C1 segment of cervical spinal cord (tissue), 14 donors: ENCODE data around the gene CTSD.

Experiments
- DNase-seq, 14 donors: peaks; one replicate each; lab custom pipeline; 2025; lab: John Stamatoyannopoulos, UW

The CTSD gene

DNA sequence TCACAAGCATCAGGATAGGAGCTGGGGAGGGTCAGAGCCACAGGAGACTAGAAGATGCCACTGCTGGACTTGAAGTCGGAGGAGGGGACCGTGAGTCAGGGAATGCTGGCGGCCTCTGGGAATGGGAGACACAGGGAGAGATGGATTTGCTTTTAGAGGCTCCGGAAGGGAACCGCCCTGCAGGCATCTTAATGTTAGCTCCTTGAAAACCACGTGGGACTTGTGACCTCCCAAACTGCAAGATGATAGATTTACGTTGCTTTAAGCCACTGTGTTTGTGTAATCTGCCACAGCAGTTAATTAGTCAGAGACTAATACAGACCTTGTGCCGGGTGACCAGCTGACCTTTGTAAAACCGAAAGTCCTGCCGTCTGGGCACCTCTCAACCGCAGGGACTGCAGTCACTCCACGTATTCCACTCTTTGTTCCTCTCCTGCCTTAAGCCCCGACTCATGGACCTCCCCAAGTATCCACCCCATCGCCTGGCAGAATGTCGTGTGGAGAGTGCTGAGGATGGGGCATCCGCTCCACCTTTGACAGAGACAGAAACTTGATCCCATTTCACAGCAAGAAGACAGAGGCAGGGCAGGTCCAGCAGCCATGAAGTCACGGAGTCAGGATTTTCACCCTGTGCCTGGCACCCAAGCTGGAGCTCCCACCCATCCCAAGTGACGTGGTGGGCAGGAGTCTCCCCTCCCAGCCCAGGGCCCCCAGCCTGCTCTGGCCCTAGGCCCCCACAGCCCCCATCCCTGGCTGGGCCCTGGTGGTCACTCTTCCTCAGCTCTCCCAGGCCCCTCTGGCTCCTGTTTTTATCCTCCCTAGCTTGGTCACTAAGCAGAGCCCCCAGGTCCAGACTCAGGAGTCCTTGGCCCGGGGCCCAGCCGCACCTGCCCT, 19.4 kb upstream of the CTSD start:
- DNase-seq: no peak

DNA sequence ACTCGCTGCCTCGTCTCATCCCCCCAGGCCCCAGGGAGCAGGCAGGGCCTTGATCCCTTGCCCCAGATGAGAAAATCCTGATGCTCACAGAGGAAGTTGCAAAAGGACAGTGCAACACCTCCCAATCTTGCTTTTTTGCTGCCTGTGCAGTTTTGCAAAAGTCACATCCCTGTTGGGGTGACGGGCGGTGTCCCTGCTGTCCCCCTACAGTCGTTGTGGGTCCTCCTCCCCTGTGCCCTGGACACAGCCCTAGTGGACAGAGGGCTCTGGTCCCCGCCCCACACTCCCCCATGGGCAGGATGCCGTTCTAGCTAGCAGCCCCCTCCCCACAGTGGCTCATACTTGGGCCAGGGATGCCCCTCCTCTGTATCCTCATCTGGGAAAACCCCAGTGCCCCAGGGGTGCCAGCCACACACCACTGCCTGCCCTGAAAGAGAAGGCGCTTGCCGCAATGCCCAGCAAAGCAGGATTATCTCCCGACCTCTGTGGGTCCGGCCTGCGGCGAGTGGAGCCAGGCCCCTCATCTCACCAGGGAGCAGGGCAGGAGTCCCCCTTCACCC, 18.4 kb upstream of the CTSD start:
- DNase-seq: no peak

DNA sequence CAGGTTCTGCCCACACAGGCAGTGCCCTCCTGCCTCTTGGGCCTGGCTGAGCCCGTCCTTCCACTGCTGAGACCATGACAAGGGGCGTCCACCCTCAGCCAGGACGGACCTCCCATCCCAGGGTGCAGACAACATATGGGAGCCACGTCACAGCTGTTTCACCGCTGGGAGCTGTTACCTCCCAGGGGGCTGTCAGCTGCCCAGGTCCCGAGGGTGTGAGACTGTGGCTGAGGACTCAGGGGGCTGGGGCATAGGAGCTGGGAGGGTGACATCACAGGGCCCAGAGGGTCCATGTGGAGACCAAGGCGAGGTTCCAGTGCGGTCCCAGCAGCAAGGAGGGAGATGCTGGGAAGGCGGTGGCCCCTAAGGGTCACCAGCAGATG, 17.9 kb upstream of the CTSD start:
- DNase-seq: no peak

DNA sequence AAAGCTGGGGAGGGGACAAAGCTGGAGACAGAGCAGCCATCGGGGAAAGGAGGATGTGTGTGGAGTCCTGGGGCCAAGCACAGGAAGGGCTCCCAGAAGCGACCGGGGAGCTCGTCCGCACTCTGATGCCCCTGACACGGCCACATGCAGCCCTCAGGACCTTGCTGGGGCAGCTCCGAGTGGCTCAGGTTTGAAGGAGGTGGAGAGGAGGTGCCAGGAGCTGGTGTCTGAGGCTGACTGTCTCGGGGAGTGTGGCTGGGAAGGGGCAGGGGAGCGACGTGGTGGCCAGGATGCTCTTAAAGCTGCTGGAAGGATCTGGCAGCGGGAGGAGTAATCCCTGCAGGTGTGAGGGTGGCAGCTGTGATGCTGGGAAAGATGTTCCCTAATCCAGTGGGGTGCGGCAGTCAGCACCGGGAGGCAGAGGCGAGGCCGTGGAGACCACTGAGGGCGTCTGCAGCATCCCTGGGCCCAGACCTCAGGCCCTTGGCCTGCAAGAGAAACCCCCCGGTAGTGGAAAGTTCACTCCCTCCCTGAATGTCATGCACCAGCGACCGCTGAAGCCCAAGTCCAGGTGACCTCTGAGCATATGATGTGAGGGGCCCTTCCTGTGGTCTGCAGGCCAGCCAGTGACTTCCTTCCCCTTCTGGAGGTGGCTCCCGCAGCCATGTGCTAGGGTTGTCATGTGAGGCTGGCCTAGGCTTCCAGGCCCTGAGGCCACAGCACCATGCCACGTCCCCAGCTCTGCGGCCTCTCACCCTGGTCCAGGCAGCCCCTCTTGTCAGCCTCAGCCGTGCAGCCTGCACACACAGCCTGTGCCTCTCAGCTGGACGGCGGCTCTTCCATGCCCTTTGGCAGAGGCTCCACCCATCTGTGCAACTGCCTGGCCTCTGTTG, 17.2 kb upstream of the CTSD start:
- peak in 3 of 14 donors; percentile 34 to 37 (median 37) for DNase-seq

DNA sequence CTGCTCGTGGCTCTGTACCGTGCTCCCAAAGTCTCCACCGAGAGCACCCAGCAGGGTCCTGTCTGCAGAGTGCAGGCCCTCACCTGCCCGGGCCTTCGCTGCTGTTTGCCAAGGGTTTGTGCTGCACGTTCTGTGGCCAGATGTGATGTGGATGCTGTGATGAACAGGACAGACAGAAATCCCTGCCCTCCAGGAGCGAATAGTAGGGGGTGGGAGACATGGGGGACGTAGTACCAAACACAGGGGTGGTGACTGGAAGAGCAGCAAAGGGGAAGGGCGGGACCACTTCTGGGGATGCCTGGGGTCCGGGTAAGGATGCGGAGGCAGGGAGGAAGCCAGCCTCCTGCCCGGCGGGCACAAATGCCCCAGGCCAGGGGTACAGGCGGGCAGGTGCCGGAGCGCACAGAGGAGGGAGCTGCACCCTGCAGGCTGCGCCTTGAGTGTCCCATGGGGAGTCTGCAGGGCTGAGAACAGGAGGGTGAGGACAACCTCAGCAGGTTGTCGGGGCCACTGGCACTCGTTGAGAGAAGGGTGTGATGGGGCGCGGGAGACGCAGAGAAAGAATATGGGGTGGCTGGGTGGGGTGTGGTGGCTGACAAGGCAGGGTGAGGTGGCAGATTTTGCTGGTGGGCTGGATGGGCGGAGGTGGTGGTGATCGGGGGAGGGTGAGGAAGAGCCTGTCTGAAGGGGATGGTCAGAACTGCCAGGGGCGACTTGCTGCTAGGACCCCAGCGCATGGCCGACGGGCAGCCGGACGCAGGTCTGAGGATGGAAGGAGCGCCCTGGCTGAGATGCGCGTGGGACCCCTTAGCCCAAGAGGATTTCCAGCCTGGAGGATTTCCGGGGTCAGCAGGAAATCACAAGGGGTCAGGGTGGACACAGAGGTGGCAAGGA, 16.3 kb upstream of the CTSD start:
- no peak for DNase-seq

DNA sequence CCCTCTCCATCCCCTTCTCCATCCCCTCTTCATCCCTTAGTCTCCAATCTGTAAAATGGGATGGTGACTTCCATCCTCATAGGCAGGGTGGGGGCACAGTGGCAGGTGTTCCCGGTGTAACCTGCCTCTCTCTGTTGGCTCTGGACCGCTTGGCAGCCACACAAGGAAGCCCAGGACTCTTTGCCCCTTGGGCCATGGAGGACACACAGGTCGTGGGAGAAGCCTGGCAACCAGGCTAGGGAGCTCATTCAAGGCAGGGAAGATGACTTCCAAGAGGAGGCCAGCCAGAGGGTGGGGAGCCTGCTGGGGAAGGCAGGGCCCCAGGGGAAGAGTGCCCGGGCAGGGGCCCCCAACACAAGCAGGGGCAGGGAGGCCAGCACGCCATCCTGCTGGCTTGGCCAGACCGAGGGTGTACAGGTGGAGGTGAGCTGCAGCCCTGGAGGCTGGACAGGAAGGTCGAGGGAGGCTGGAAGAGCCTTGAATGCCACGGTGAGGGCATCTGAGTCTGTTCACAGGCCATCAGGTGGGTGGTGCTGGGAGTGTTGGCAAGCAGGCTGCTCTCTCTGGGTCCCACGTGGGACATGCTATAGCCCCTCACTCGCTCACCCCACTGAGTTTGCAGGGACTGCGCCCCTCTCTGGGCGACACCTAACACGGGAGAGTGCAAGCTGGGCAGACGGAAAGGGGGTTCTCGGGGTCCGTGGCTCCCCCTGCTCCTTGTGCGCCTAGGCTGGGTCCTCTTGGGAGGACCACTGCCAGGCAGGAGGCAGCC, 15.5 kb upstream of the CTSD start:
- DNase-seq: no peak

DNA sequence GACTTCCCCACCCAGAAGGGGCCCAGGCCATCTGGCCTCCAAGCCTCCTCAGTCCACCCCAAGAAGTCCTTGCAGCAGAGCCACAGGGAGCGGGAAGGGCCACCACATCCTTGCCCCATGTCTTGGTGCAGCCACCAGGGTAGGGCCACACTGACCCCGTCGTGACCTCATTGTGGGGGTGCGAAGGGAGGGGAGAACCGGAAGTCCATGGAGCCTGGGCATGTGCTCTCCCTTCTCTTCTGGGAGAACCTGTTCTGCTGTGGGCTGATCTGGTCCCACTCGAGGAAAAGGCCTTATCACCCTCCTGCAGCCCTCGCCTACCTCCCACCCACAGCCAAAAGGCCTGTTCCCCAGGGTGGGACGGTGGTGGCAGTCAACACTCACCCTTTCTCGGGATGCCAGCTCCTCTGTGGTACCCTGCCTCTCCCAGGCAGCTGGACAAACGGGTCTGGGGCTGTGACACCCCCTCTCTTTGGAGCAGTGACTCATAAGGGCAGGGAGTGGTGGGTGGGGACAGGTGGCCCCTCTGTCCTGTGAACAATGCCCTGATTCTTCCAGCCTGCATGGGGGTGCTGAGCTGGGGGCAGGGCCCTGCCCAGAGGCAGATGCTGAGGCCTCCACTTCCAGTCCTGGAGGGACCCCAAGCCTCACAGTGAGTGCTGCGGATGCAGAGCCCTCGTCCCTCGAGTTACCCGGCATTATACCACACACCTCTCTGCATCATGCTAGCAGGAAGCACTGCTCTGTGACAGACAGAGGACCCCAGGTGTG, 14.6 kb upstream of the CTSD start:
- DNase-seq: no peak

DNA sequence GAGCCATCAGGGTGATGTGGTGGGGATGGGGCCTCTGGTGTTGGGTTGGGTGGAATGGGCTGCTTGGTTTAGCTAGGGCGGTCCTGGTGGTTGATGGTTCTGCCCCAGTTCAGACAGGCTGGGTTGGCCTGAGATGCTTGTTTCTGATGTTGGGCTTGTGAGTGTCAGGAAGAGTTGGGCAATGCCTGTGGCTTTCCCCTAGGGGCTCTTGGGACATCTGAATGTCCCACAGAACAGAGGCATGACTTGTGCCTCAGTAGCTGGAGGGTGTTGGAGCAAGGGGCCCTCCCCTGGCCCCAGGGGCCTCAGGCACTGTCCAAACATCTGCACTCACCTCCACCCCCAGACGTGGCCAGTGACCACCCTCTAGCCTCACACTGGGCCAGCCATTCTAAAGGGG, 14.0 kb upstream of the CTSD start:
- peak in 1 of 14 donors; percentile 38 for DNase-seq

DNA sequence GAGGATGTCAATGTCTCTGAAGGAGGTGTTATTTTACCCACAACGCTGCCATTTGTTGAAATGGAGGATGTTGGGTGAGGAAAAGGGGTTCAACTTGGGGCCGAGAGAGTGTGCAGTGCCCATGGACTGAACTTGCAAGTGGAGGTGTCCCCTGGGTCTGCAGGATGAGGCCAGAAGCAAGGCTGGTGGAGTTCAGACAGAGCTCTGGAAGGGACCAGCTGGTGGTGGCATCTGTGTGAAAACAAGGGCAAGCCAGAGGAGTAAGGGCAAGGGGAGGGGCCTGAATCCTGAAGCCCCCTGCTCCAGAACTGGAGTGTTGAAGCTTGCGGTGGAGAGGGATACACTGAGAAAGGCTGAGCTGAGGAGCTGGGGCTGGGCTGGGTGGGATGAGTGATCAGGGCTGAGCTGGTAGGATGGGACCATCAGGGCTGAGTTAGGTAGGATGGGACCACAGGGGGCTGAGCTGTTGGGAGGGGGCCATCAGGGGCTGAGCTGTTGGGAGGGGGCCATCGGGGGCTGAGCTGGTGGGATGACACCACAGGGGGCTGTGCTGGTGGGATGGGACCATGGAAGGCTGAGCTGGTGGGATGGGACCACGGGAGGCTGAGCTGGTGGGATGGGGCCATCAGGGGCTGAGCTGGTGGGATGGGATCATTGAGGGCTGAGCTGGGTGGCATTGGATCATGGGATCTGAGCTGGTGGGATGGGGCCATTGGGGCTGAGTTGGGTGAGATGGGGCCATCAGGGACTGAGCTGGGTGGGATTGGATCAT, 13.4 kb upstream of the CTSD start:
- DNase-seq: no peak

DNA sequence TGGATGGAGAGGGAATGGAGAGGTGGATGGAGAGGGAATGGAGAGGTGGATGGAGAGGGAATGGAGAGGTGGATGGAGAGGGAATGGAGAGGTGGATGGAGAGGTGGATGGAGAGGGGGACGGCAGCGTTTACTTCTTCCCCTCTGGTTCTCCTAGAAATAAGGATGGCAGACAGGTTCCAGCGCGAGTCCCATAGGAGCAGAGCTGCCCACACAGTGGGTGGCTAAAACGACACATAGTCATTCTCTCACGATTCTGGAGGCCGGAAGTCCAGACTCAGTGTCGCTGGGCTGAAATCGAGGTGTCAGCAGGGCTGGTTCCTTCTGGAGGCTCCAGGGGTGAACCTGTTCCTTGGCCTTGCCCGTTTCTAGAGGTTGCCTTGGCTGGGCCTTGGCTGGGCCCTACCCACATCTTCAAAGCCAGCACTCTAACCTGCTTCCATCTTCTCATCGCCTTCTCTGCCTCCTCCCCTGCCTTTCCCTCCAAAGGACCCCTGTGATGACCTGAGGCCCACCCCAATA, 12.7 kb upstream of the CTSD start:
- DNase-seq: no peak

DNA sequence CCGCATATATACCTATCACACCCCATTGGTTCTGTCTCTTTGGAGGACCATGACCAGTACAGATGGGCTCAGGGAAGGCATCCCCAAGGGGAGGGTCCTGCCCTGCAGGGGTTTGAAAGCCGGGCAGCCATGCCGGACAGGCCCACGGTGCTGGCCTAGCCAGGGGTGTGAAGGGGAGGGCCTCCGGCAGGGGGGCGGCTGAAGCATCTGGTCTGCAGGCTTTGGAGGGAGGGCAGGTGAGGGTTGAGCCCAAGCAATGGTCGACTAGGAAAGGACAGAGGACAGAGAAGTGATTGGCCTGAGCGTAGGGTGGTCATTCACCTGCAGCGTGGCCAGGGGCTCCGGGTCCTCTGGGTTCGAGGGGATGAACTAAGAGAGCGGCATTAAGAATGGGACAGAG, 11.2 kb upstream of the CTSD start:
- DNase-seq: no peak

DNA sequence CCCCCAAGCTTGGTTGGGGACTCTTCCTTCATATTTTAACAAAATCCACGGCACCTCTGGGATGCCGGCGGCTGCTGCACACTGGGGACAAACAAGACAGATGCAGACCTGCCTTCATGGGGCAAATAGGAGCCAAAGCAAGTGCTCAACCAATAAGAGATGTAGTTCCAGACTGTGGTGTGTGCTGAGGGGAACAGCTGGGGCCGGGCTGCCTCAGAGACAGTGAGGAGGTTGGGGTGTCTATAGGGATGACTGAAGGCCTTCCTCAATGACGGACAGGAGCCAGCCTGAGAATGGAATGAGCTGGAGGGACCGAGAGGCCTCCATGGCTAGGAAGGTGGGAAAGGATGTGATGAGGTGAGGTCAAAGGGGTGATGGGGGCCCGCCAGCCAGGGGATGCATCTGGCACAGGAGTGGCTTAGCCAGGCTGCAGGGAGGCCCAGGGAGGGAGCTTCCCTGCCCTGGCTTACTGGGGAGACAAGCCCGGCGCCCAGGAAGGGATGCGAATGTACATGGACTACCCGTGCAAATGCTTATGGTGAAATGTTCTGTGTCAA, 10.3 kb upstream of the CTSD start:
- DNase-seq: no peak

DNA sequence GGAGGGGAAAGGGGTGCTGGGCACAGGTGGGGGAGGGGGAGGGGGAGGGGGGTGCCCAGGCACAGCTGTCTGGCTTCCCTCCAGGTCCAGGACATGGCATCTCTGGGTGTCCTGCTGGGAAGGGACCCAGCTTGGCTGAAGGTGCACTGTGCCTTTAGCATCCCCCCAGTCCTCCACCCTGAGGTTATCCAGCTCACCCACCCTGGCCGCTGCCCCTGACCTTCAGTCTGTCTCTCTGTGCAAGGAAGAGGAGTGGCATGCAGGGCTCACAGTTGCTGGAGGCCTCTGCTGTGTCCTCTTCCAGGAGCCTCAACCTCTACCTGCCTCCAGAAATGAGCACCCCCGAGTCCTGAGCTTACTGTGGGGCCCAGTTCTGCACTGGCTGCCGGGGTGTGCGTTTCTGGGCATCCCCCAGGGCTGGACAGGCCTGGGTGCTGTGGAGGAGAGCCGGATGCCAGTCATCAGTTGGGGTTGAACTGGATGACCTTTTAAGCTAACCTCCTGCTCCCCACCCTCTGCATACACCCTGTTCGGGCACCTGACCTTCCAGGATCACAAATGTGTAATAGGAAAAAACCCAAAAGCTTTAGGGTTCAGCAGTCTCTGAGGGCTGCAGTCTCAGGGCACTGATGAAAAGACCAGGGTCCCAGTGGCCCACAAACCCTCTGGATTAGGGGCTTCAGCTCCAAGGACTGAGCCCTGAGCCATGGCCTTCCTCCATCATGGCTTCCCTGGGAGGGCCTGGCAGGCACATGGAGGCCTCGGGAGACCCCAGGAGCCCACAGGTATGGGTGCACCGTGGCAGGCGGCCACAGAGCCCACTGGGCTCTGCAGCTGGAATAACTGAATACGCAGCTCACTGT, 9.6 kb upstream of the CTSD start:
- no peak for DNase-seq

DNA sequence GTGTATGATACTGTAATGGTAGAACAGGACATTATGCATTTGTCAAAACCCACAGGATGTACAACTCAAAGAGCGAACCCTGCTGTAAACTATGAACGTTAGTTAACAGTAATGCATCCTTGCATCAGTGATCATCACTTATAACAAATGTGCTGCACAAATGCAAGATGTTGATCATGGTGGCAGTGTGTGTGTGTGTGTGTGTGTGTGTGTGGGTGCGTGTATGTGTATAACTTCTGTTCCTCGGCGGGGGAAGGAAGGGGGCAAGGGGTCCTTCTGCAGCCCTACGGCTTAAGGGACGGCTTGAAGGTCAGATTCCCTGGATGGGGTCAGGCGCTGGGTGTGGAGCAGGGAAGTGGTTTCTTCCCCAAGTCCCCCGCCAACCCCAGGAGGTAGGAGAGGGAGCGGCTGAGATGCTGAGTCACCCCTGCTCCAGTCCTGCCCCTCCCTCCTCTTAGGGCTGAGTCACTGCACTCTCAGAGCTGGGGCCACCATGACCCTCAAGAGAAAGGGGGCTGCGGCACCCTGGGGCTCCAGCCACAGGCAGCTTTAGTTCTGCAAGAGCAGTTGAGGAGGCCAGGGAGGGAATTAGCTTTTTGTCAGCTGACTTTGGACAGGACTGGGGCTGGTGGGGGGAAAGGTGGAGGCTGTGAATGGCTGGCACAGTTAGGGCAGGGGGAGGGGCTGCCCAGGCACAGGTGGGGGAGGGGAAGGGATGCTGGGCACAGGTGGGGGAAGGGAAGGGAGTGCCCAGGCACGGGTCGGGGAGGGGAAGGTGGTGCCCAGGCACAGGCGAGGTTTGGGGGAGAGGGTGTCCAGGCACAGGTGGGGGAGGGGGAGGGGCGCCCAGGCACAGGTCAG, 8.8 kb upstream of the CTSD start:
- DNase-seq: peak in 1 of 14 donors; percentile 65

DNA sequence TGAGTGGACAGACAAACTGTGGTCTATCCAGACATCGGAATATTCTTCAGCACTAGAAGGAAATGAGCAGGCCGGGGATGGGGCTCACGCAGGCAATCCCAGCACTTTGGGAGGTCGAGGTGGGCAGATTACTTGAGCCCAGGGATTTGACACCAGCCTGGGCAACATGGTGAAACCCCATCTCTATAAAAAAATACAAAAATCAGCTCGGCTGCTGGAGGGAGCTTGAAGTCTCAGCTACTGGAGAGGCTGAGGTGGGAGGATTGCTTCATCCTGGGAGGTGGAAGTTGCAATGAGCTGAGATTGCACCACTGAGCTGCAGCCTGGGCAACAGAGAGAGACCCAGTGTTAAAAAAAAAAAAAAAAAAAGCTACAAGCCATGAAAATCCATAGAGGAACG, 8.0 kb upstream of the CTSD start:
- DNase-seq: no peak

DNA sequence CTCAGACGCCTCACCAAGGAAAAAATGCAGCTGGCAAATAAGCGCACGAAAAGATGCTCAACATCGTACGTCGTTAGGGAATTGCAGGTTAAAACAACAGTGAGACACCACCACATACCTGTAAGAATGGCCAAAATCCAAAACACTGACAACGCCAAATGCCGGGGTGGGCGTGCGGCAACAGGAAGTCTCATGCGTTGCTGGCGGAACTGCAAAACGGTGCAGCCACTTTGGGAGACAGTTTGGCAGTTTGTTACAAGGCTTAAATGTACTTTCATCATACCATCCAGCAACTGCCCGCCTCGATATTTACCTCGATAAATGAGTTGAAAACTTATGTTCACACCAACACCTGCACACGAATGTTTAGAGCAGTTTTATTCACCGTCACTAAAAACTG, 7.5 kb upstream of the CTSD start:
- DNase-seq: no peak

DNA sequence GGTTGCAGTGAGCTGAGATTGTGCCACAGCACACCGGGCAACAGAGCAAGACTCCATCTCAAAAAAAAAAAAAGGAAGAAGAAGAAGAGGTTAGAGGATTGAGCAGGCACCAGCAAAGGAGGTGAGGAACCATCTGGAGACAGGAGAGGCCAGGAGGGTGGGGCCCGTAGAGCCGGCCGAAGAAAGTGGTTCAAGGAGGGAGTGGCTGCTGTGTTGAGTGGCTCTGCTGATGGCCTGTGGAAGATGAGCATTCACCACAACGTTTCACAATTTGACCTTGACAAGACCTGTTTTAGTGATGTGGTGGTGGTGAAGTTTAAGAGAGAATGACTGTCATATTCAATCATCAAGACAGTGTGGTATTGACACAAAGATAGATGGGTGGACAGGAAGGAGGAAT, 6.8 kb upstream of the CTSD start:
- no peak for DNase-seq
